Naive thymus-derived CD8-positive, alpha-beta T cell (primary cell): Measurements from ENCODE around the gene AQP7. TPM values are rescaled to one million over a fixed set of nuclear protein-coding genes. Genes with fewer than 3 reads are reported as not detected.
"Not testable (repeated sequence)": the region's sequence is repeated elsewhere in the genome, so short reads cannot be mapped to it uniquely, and the experiment has no call there.

Experiments
- ATAC-seq, 2 donors: fragments of 150-1000 bp; cut with Tn5 transposase in 1 of 2; sonication (Bioruptor Pico), chemical (Tn5 transposase) in 1 of 2; 1 replicate in 1 of 2; 2 replicates in 1 of 2; pipeline ENCODE4 v1.10.0; 2021; ENCODE audit warnings: mild to moderate bottlenecking in 2 of 2, moderate library complexity in 2 of 2
- POLR2A ChIA-PET: fragments of 350-600 bp; sonication (Branson Sonifier 250); formaldehyde crosslinking; loops from one replicate; lab custom pipeline; 2021; ENCODE audit warnings: antibody characterized with exemption; lab: Charles Lee
- DNase-seq, 10 donors: peaks; one replicate each; pipeline versions ENCODE4 v3.0.0 to v3.0.0-alpha.2; 2020 to 2022
- H3K27ac Mint-ChIP-seq, 10 donors: one replicate each; pipeline ENCODE4 v1.8.0; 2020 to 2022; ENCODE audit warnings: mild to moderate bottlenecking in 10 of 10, mixed read lengths in 10 of 10, moderate library complexity in 4 of 10, inconsistent platforms in 1 of 10
- H3K27me3 Mint-ChIP-seq, 5 donors: one replicate each; pipeline ENCODE4 v1.8.0; 2021 to 2022; ENCODE audit warnings: mixed read lengths in 5 of 5
- H3K36me3 Mint-ChIP-seq, 3 donors: one replicate each; pipeline ENCODE4 v1.8.0; 2020 to 2022; ENCODE audit warnings: mixed read lengths in 3 of 3, mild to moderate bottlenecking in 2 of 3, inconsistent platforms in 1 of 3
- H3K4me1 Mint-ChIP-seq, 4 donors: one replicate each; pipeline ENCODE4 v1.8.0; 2021 to 2022; ENCODE audit warnings: mixed read lengths in 4 of 4
- H3K4me3 Mint-ChIP-seq, 10 donors: one replicate each; pipeline ENCODE4 v1.8.0; 2020 to 2022; ENCODE audit warnings: mild to moderate bottlenecking in 10 of 10, mixed read lengths in 10 of 10, moderate library complexity in 6 of 10, inconsistent platforms in 1 of 10
- H3K9me3 Mint-ChIP-seq, 9 donors: one replicate each; pipeline ENCODE4 v1.8.0; 2020 to 2022; ENCODE audit warnings: mixed read lengths in 9 of 9, mild to moderate bottlenecking in 3 of 9, inconsistent platforms in 1 of 9, moderate library complexity in 1 of 9
- polyA plus RNA-seq, 3 donors: library from polyadenylated mRNA; unstranded; fragments of 300-500 nt; fragmentation: Illumina TruSeq; gene quantifications; one replicate each; pipeline ENCODE4 v1.2.3, GENCODE V29; 2021
- total RNA-seq, 8 experiments: library from RNA in 2 of 8; stranded (reverse) in 2 of 8; gene quantifications; one replicate each; pipeline ENCODE4 v1.2.3 and lab custom pipeline; 2021 to 2026

AQP7 gene
- total and polyA plus RNA-seq, 5 experiments from 2014 or later: 0.17 to 0.71 TPM; not detected in 3

GRCh38 chr9:33378121-33378795 is 24.1 kb downstream of the AQP7 start:
- DNase-seq (no peak), ATAC-seq (no peak)
- Mint-ChIP-seq H3K9me3 (no peaks in the 10 kb centered on the region), H3K36me3 (no peaks in the 10 kb centered on the region), H3K27me3 (no peaks in the 10 kb centered on the region), H3K4me3 (no peak overlapping the region), H3K27ac (peak overlapping the region in 1 of 10 donors; percentile 65), H3K4me1 (peaks cover 7 to 15% (median 11%) of the 10 kb centered on the region in 4 donors)
- POLR2A ChIA-PET: interaction anchor here (1.2 kb wide), 1 partner anchor 94 kb away, joined by 4 read pairs; no protein-coding TSS in a partner anchor

GRCh38 chr9:33377089-33377715 is 25.2 kb downstream of the AQP7 start:
- no peak for DNase-seq
- H3K9me3 Mint-ChIP-seq: no peaks in the 10 kb centered on the region
- POLR2A ChIA-PET: no interaction called here

GRCh38 chr9:33375841-33376321 is 26.5 kb downstream of the AQP7 start:
- ATAC-seq (no peak), DNase-seq (peak in 1 of 10 donors; percentile 27)
- POLR2A ChIA-PET: interaction anchor here (0.9 kb wide), 2 partner anchors 29 to 90 kb away, joined by 3 read pairs; no protein-coding TSS in a partner anchor
- no peaks in the 10 kb centered on the region for H3K9me3 Mint-ChIP-seq
- H3K27me3 Mint-ChIP-seq: no peaks in the 10 kb centered on the region
- H3K4me3 Mint-ChIP-seq: peak overlapping the region in 3 of 10 donors; percentile 15 to 24 (median 18)
- peaks cover 7 to 15% (median 11%) of the 10 kb centered on the region in 4 donors for H3K4me1 Mint-ChIP-seq
- peak overlapping the region in 6 of 10 donors; percentile 40 to 90 (median 52) for H3K27ac Mint-ChIP-seq
- peaks cover 0 to 18% (median 0%) of the 10 kb centered on the region in 3 donors for H3K36me3 Mint-ChIP-seq

More at GRCh38 chr9:33377089-33377715, 25.2 kb downstream of the AQP7 start:
- Mint-ChIP-seq H3K4me1 (peaks cover 7 to 15% (median 11%) of the 10 kb centered on the region in 4 donors), H3K27me3 (no peaks in the 10 kb centered on the region), H3K36me3 (peaks cover 0 to 4% (median 0%) of the 10 kb centered on the region in 3 donors), H3K27ac (peak overlapping the region in 1 of 10 donors; percentile 63), H3K4me3 (no peak overlapping the region)
- no peak for ATAC-seq

- Mint-ChIP-seq H3K27me3 (no peaks in the 10 kb centered on the region), H3K9me3 (no peaks in the 10 kb centered on the region), H3K4me1 (peaks cover 7 to 15% (median 11%) of the 10 kb centered on the region in 4 donors), H3K4me3 (peak overlapping the region; percentile 27 to 80 (median 66)), H3K27ac (peak overlapping the region; percentile 9 to 90 (median 70)), H3K36me3 (peaks cover 0 to 23% (median 0%) of the 10 kb centered on the region in 3 donors)
- POLR2A ChIA-PET: interaction anchor here (0.5 to 1.1 kb wide), 6 partner anchors 18 to 1903 kb away, joined by 3 to 4 read pairs (median 3); no protein-coding TSS in a partner anchor
- DNase-seq (peak in 1 of 10 donors; percentile 22), ATAC-seq (peak; percentile 69 to 70)
These were observed 27.0 kb downstream of the AQP7 start for GRCh38 chr9:33375238-33375840.

- no peaks in the 10 kb centered on the region for H3K27me3 Mint-ChIP-seq
- H3K9me3 Mint-ChIP-seq: no peaks in the 10 kb centered on the region
- ATAC-seq: peak; percentile 93 to 95
- H3K36me3 Mint-ChIP-seq: peaks cover 2 to 29% (median 5%) of the 10 kb centered on the region in 3 donors
- peak overlapping the region in 9 of 10 donors; percentile 9 to 90 (median 53) for H3K27ac Mint-ChIP-seq
- H3K4me3 Mint-ChIP-seq: peak overlapping the region; percentile 27 to 80 (median 66)
- peak; percentile 36 to 84 (median 63) for DNase-seq
- POLR2A ChIA-PET: interaction anchor here (0.5 to 1.1 kb wide), 6 partner anchors 18 to 1903 kb away, joined by 3 to 4 read pairs (median 3); no protein-coding TSS in a partner anchor
- peaks cover 7 to 15% (median 11%) of the 10 kb centered on the region in 4 donors for H3K4me1 Mint-ChIP-seq
These were observed 27.6 kb downstream of the AQP7 start for GRCh38 chr9:33374634-33375237.

GRCh38 chr9:33374190-33374589 is 28.2 kb downstream of the AQP7 start:
- Mint-ChIP-seq H3K9me3 (no peaks in the 10 kb centered on the region), H3K27me3 (no peaks in the 10 kb centered on the region), H3K27ac (peak overlapping the region in 2 of 10 donors; percentile 53 to 71), H3K36me3 (peaks cover 2 to 34% (median 10%) of the 10 kb centered on the region in 3 donors), H3K4me1 (peaks cover 7 to 15% (median 11%) of the 10 kb centered on the region in 4 donors), H3K4me3 (no peak overlapping the region)
- DNase-seq (no peak), ATAC-seq (no peak)
- POLR2A ChIA-PET: interaction anchor here (1.0 to 1.2 kb wide), 2 partner anchors 73 to 92 kb away, joined by 3 to 4 read pairs; partner anchors contain the start of gene AQP3

GRCh38 chr9:33372900-33373299 is 29.5 kb downstream of the AQP7 start:
- DNase-seq (no peak), ATAC-seq (no peak)
- no peak overlapping the region for H3K4me3 Mint-ChIP-seq
- POLR2A ChIA-PET: interaction anchor here (1.2 kb wide), 1 partner anchor 74 kb away, joined by 3 read pairs; the partner anchor contains the start of gene AQP3
- H3K36me3 Mint-ChIP-seq: peaks cover 2 to 46% (median 10%) of the 10 kb centered on the region in 3 donors
- no peaks in the 10 kb centered on the region for H3K9me3 Mint-ChIP-seq
- peak overlapping the region in 7 of 10 donors; percentile 29 to 94 (median 46) for H3K27ac Mint-ChIP-seq
- H3K4me1 Mint-ChIP-seq: peaks cover 7 to 15% (median 11%) of the 10 kb centered on the region in 4 donors
- no peaks in the 10 kb centered on the region for H3K27me3 Mint-ChIP-seq

GRCh38 chr9:33366979-33367480 is 35.3 kb downstream of the AQP7 start:
- peaks cover 10 to 92% (median 13%) of the 10 kb centered on the region in 3 donors for H3K36me3 Mint-ChIP-seq
- no peaks in the 10 kb centered on the region for H3K9me3 Mint-ChIP-seq
- no peak for ATAC-seq
- H3K27me3 Mint-ChIP-seq: no peaks in the 10 kb centered on the region
- H3K4me1 Mint-ChIP-seq: no peaks in the 10 kb centered on the region
- no peak for DNase-seq
- H3K4me3 Mint-ChIP-seq: no peak overlapping the region
- H3K27ac Mint-ChIP-seq: peak overlapping the region in 3 of 10 donors; percentile 12 to 55 (median 28)
- POLR2A ChIA-PET: no interaction called here

GRCh38 chr9:33364814-33365213 is 37.6 kb downstream of the AQP7 start:
- H3K9me3 Mint-ChIP-seq, H3K4me3 Mint-ChIP-seq, DNase-seq, H3K27me3 Mint-ChIP-seq, ATAC-seq, H3K4me1 Mint-ChIP-seq, POLR2A ChIA-PET: not testable (repeated sequence)
- Mint-ChIP-seq H3K36me3 (peaks cover 5 to 84% (median 11%) of the 10 kb centered on the region in 3 donors), H3K27ac (peak overlapping the region in 1 of 10 donors; percentile 31)

GRCh38 chr9:33364127-33364526 is 38.2 kb downstream of the AQP7 start:
- POLR2A ChIA-PET: no interaction called here
- Mint-ChIP-seq H3K4me1 (no peaks in the 10 kb centered on the region), H3K36me3 (peaks cover 0 to 80% (median 11%) of the 10 kb centered on the region in 3 donors)

GRCh38 chr9:33358641-33359040 is 43.7 kb downstream of the AQP7 start:
- H3K27ac Mint-ChIP-seq, POLR2A ChIA-PET, H3K4me1 Mint-ChIP-seq, DNase-seq, H3K4me3 Mint-ChIP-seq, H3K27me3 Mint-ChIP-seq, ATAC-seq, H3K9me3 Mint-ChIP-seq: not testable (repeated sequence)
- peaks cover 0 to 73% (median 11%) of the 10 kb centered on the region in 3 donors for H3K36me3 Mint-ChIP-seq

More at GRCh38 chr9:33364127-33364526, 38.2 kb downstream of the AQP7 start:
- ATAC-seq (no peak), DNase-seq (no peak)
- H3K4me3 Mint-ChIP-seq: no peak overlapping the region
- H3K27ac Mint-ChIP-seq: peak overlapping the region in 5 of 10 donors; percentile 2 to 82 (median 48)
- H3K9me3 Mint-ChIP-seq: no peaks in the 10 kb centered on the region
- no peaks in the 10 kb centered on the region for H3K27me3 Mint-ChIP-seq
